SK-N-SH treated with all-trans-retinoic acid at 6 μM for 48 hours (cell line): ENCODE measurements around the gene BCAT1.

Source experiments
- CSDC2 ChIP-seq: fragments of 250-450 bp; sonication (Bioruptor Pico); IDR thresholded peaks from 2 replicates; pipeline ENCODE4 v1.5.0; 2020; ENCODE audit warnings: mild to moderate bottlenecking, moderate library complexity
- GLIS3 ChIP-seq: fragments of 250-450 bp; sonication (Bioruptor Pico); IDR thresholded peaks from 2 replicates; pipeline ENCODE4 v1.5.0; 2020; ENCODE audit warnings: mild to moderate bottlenecking, moderate library complexity
- ISL1 ChIP-seq: fragments of 250-450 bp; sonication (Bioruptor Pico); IDR thresholded peaks from 2 replicates; pipeline ENCODE4 v2.1.2; 2022; ENCODE audit warnings: mild to moderate bottlenecking, moderate library complexity
- PATZ1 ChIP-seq: fragments of 250-450 bp; sonication (Bioruptor Pico); IDR thresholded peaks from 2 replicates; pipeline ENCODE4 v1.8.0; 2020; ENCODE audit warnings: mild to moderate bottlenecking, moderate library complexity, borderline replicate concordance
- ZNF70 ChIP-seq: fragments of 450-650 bp; formaldehyde crosslinking; IDR thresholded peaks from 2 replicates; pipeline ENCODE4 v1.5.0; 2020; ENCODE audit warnings: mild to moderate bottlenecking, moderate library complexity

GRCh38 chr12:24852420-24852819, 96.5 kb downstream of the BCAT1 start:
- TF ChIP-seq ZNF70 (CRISPR knock-in tag) (no peak), PATZ1 (CRISPR knock-in tag) (no peak), CSDC2 (no peak), ISL1 (CRISPR knock-in tag) (no peak), GLIS3 (CRISPR knock-in tag) (no peak)
